Measurements from ENCODE around the gene CD151.

CD151 gene

DNA sequence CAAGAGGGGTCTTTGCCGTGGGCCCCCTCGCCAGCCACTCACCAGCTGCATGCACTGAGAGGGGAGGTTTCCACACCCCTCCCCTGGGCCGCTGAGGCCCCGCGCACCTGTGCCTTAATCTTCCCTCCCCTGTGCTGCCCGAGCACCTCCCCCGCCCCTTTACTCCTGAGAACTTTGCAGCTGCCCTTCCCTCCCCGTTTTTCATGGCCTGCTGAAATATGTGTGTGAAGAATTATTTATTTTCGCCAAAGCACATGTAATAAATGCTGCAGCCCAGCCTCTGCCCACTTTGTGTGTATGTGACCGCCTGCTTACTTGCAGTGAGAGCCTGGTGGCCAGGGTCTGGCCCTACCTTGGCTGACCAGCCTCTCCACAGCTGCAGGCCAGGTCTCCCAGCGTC lies 7.8 kb upstream of the CD151 start:
- TF ChIP-seq, protein P1, sequence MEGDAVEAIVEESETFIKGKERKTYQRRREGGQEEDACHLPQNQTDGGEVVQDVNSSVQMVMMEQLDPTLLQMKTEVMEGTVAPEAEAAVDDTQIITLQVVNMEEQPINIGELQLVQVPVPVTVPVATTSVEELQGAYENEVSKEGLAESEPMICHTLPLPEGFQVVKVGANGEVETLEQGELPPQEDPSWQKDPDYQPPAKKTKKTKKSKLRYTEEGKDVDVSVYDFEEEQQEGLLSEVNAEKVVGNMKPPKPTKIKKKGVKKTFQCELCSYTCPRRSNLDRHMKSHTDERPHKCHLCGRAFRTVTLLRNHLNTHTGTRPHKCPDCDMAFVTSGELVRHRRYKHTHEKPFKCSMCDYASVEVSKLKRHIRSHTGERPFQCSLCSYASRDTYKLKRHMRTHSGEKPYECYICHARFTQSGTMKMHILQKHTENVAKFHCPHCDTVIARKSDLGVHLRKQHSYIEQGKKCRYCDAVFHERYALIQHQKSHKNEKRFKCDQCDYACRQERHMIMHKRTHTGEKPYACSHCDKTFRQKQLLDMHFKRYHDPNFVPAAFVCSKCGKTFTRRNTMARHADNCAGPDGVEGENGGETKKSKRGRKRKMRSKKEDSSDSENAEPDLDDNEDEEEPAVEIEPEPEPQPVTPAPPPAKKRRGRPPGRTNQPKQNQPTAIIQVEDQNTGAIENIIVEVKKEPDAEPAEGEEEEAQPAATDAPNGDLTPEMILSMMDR (IDR thresholded peaks at IDR 0.05; ENCODE audit: low read depth, low read length), result no peak
- no peak for DNase-seq (ENCODE audit: extremely low read depth, low read depth)

DNA sequence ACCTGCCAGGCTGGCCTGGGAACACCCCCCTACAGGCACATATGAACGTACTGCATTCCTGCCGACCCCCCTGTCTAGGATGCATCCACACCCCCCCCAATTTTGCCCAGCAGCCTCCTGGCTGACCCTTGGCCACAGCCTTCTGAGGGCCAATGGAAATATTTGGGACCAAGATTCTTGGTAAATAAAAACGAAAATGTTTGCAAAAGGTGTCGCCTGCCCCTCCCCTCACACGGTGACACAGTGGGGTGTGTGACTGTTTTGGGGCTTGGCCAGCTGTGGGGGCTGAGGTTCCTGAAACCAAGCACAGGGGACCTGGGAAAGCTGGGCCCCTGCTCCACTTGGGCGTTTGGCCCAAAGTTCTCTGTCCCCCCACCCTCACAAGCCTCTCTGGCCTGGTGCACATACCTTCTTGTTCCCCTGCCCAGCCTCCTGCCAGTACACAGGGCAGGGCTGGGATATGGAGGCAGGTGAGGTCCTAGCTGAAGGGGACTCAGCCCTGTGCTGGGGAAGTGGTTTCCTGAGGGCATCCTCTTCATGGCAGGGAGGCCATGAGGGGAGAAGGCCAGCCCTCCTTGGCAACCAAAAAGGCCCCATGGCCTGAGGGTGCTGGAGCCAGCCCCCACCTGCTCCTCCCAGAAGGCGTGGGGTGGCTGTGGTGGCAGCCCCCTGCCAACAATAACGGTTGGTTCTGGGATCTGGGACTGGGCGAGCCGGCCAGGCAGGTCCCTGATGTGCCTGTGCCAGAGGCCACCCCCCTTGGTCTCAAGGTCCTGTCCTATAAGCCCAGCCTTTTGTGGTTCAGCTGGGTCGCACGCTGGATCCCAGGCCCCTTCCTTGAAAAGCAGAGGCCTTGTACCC lies 7.2 kb upstream of the CD151 start:
- TF ChIP-seq, protein P1 (IDR thresholded peaks at IDR 0.05; ENCODE audit: low read depth, low read length), result no peak
- no peak for DNase-seq (ENCODE audit: extremely low read depth, low read depth)

DNA sequence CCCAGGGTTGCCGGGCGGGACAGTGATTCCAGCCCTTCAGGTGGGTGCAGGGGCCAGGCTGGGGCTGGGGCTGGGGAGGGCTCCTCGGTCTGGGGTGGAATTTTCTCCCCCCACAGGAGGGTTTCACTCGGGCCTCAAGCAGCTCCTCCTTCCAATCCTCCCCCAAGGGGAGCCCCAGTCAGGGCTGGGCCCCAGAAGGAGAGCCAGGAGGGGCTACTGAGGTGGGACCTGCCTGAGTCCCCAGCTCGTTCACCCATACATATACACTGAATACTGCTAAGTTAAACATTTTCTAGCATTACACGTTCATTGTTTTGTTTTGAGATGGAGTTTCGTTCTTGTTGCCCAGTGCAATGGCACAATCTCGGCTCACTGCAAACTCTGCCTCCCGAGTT lies 6.5 kb upstream of the CD151 start:
- TF ChIP-seq, protein P1 (IDR thresholded peaks at IDR 0.05; ENCODE audit: low read depth, low read length), result no peak

DNA sequence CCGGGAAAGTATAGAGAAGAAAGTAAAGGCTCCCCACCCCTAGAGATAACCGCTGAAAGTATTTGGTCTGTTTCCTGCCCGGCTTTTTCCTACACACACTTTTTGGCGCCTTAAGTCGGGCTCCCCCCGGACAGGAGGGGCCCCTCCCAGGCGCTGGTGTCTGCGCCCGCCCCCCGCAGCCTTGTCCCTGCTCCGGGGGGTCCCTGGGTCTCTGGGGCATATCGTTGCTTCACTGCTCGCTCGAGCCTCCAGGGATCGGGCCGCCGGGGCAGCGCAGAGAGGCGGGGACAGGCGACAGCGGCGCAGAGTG lies 6.0 kb upstream of the CD151 start:
- TF ChIP-seq, protein P1 (IDR thresholded peaks at IDR 0.05; ENCODE audit: low read depth, low read length), result no peak
- no peak for DNase-seq (ENCODE audit: extremely low read depth, low read depth)

More for the DNA sequence above, 6.5 kb upstream of the CD151 start:
- no peak for DNase-seq (ENCODE audit: extremely low read depth, low read depth)

DNA sequence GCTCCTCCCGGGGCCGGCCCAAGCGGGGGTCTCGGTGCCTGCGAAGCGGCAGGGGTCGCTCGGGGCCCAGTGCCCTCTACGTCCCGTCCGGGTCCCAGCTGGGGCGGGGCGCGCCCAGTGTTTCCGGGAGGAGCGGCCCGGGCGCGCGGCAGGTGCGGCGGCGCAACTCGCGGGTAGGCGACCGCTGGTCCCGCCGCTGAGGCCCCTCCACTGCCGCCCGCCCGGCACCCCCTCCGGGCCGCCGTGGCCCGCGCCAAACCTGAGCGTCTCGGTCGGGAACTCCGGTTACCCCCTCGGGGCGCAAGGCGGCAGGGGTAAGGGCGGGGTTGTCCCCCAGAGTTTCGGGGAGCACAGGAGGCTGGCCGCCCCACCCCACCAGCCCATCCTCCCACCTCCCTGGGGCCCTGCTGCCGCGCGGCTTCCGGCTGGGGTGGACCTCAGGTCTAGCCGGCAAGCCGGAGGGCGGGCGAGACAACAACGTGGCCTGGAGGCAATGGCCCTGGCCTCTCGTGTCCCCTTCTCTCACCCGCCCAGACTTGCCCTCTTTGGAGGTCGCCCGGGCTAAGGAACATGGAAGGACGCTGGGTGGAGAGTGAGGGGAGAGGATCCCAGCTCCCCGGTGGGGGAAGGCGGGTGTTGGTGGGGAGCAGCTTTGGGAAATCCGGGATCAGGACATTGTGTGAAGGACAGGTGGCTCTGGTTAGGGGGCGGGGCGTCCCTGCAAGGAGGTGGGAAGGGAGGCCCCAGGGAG lies 5.4 kb upstream of the CD151 start:
- TF ChIP-seq, protein P1 (IDR thresholded peaks at IDR 0.05; ENCODE audit: low read depth, low read length), result no peak
- no peak for DNase-seq (ENCODE audit: extremely low read depth, low read depth)

DNA sequence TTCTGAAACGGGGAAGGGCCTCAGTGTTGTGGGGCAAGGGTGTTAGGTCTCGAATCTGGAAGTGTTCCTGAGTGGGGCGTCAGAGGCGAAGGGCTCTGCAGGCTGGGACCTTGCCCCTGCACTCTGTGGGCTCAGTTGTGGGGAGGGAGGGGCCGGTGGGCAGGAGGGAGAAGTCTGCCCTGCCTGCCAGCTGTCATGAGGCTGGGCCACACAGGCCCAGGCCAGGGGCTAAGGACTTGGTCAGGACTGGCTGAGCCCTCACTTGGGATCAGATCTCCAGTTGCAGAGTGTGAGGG lies 4.9 kb upstream of the CD151 start, which contains the start of gene CRACR2B:
TSS of gene CRACR2B (plus strand) at position 23 of the 296 bp plus-strand sequence. CDS start 689 bp downstream, outside the sequence.
- TF ChIP-seq, protein P1 (IDR thresholded peaks at IDR 0.05; ENCODE audit: low read depth, low read length), result no peak

DNA sequence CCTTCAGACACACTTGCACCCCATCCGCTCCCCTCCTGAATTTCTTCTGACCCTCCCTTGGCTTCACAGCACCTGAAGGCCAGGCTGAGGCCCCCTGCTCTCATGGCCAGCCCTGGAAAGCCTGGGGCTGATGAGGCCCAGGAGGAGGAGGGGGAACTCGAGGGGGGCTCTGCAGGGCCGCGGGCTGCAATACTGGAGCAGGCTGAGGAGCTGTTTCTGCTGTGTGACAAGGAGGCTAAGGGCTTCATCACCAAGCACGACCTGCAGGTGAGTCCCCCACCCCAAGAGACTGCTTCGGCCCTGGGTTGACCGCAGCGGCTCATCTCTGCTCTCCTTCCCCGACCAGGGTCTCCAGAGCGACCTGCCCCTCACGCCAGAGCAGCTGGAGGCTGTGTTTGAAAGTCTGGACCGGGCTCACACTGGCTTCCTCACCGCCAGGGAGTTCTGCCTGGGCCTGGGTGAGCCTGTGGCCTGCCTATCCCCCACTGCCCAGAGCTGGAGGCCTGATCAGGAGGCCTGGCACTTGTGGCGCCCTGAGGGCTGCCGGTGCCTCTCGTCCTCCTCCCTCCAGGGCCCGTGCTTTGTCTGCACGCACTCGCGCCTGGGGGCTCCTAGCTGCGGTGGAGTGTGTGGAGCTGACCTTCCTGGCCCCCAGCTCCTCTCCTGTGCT lies 4.1 kb upstream of the CD151 start:
- DNase-seq (ENCODE audit: extremely low read depth, low read depth), result no peak
- TF ChIP-seq, protein P1 (IDR thresholded peaks at IDR 0.05; ENCODE audit: low read depth, low read length), result no peak

More for the DNA sequence above, 4.9 kb upstream of the CD151 start, which contains the start of gene CRACR2B:
- no peak for DNase-seq (ENCODE audit: extremely low read depth, low read depth)
